HCT116 (cell line): ENCODE measurements around the gene AMDHD2.
"Not testable (repeated sequence)": the region's sequence is repeated elsewhere in the genome, so short reads cannot be mapped to it uniquely, and the experiment has no call there.

Source experiments
- CEBPB ChIP-seq: IDR thresholded peaks from 2 replicates; pipeline ENCODE4 v1.6.1; 2012; ENCODE audit warnings: low read depth
- ELF1 ChIP-seq: IDR thresholded peaks from 2 replicates; pipeline ENCODE4 v1.6.1; 2012; ENCODE audit warnings: low read depth, borderline replicate concordance
- EZH2 ChIP-seq: fragments of 200-600 bp; sonication (generic); IDR thresholded peaks from 2 replicates; pipeline ENCODE4 v1.6.1; 2017; ENCODE audit warnings: antibody characterized with exemption, mixed run types
- EZH2phosphoT487 ChIP-seq: fragments of 200-600 bp; IDR thresholded peaks from 2 replicates; pipeline ENCODE4 v1.6.1; 2018; ENCODE audit warnings: antibody characterized with exemption, borderline replicate concordance
- JUND ChIP-seq: IDR thresholded peaks from 2 replicates; pipeline ENCODE4 v1.6.1; 2012
- POLR2A ChIP-seq: IDR thresholded peaks from 2 replicates; pipeline ENCODE4 v1.7.0; 2011; ENCODE audit warnings: borderline replicate concordance; ENCODE audit not compliant: insufficient read depth, insufficient read length; ENCODE audit errors: extremely low read depth
- POLR2AphosphoS5 ChIP-seq: IDR thresholded peaks from 2 replicates; pipeline ENCODE4 v1.6.1; 2011; ENCODE audit warnings: mild to moderate bottlenecking, low read depth, low read length, moderate library complexity
- RAD21 ChIP-seq: IDR thresholded peaks from 2 replicates; pipeline ENCODE4 v1.6.1; 2012; ENCODE audit warnings: low read depth, mild to moderate bottlenecking
- SRF ChIP-seq: IDR thresholded peaks from 2 replicates; pipeline ENCODE4 v1.6.1; 2012; ENCODE audit warnings: low read depth
- YY1 ChIP-seq: IDR thresholded peaks from 2 replicates; pipeline ENCODE4 v1.6.1; 2011; ENCODE audit warnings: low read length, low read depth, moderate library complexity, mild to moderate bottlenecking; ENCODE audit not compliant: insufficient replicate concordance; ENCODE audit errors: extremely low read depth
- TF ChIP-seq, protein P1 (sequence below), 3 experiments: fragments of 200-600 bp in 1 of 3; sonication (generic) in 1 of 3; IDR thresholded peaks in 2 of 3; conservative IDR thresholded peaks in 1 of 3; 2 replicates each; pipeline ENCODE4 v1.5.1; 2012 to 2017; ENCODE audit warnings: low read depth in 2 of 3, low read length in 2 of 3, antibody characterized with exemption in 1 of 3, borderline replicate concordance in 1 of 3, control low read depth in 1 of 3, mild to moderate bottlenecking in 1 of 3, mixed read lengths in 1 of 3, mixed run types in 1 of 3, moderate library complexity in 1 of 3; ENCODE audit not compliant: insufficient read depth in 1 of 3
- TF ChIP-seq, protein P2 (sequence below): IDR thresholded peaks from 2 replicates; pipeline ENCODE4 v1.6.1; 2011; ENCODE audit warnings: mild to moderate bottlenecking, low read length, moderate library complexity; ENCODE audit not compliant: insufficient replicate concordance; ENCODE audit errors: extremely low read depth
- TF ChIP-seq, protein P3 (sequence below): IDR thresholded peaks from 2 replicates; pipeline ENCODE4 v1.6.1; 2012; ENCODE audit warnings: low read depth
- TF ChIP-seq, protein P4 (sequence below): IDR thresholded peaks from 2 replicates; pipeline ENCODE4 v1.6.1; 2012

DNA sequence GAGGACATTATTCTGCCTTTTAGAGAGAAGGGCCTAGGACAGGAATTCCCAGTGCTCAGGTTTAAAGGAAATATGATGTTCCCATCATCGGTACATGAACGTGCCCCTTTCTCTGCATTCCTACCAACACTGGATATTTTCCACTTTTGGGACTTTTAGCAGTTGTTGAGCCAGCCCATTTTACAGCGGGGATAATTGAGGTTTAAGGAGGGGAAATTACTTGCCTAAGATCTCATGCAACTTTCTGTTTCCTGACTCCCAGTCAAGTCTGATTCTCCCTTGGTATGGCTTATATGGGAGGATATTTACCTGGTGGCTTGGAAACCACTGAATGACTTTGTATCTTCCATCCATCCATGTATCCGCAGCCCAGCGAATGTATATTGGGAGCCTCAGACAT is 14.2 kb downstream of the AMDHD2 start:
- TF ChIP-seq, protein P1, sequence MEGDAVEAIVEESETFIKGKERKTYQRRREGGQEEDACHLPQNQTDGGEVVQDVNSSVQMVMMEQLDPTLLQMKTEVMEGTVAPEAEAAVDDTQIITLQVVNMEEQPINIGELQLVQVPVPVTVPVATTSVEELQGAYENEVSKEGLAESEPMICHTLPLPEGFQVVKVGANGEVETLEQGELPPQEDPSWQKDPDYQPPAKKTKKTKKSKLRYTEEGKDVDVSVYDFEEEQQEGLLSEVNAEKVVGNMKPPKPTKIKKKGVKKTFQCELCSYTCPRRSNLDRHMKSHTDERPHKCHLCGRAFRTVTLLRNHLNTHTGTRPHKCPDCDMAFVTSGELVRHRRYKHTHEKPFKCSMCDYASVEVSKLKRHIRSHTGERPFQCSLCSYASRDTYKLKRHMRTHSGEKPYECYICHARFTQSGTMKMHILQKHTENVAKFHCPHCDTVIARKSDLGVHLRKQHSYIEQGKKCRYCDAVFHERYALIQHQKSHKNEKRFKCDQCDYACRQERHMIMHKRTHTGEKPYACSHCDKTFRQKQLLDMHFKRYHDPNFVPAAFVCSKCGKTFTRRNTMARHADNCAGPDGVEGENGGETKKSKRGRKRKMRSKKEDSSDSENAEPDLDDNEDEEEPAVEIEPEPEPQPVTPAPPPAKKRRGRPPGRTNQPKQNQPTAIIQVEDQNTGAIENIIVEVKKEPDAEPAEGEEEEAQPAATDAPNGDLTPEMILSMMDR (IDR thresholded peaks at IDR 0.05 in 2 of 3, conservative IDR thresholded peaks at IDR 0.05 in 1 of 3; ENCODE audit: borderline replicate concordance in 1 of 3, insufficient read depth in 1 of 3, low read depth in 2 of 3, low read length in 2 of 3), result not testable (repeated sequence)
- not testable (repeated sequence) for TF ChIP-seq POLR2A, RAD21, CEBPB, YY1, EZH2, EZH2phosphoT487, JUND, SRF, POLR2AphosphoS5, ELF1
- TF ChIP-seq, protein P2, sequence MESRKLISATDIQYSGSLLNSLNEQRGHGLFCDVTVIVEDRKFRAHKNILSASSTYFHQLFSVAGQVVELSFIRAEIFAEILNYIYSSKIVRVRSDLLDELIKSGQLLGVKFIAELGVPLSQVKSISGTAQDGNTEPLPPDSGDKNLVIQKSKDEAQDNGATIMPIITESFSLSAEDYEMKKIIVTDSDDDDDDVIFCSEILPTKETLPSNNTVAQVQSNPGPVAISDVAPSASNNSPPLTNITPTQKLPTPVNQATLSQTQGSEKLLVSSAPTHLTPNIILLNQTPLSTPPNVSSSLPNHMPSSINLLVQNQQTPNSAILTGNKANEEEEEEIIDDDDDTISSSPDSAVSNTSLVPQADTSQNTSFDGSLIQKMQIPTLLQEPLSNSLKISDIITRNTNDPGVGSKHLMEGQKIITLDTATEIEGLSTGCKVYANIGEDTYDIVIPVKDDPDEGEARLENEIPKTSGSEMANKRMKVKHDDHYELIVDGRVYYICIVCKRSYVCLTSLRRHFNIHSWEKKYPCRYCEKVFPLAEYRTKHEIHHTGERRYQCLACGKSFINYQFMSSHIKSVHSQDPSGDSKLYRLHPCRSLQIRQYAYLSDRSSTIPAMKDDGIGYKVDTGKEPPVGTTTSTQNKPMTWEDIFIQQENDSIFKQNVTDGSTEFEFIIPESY, result not testable (repeated sequence)
- TF ChIP-seq, protein P3, sequence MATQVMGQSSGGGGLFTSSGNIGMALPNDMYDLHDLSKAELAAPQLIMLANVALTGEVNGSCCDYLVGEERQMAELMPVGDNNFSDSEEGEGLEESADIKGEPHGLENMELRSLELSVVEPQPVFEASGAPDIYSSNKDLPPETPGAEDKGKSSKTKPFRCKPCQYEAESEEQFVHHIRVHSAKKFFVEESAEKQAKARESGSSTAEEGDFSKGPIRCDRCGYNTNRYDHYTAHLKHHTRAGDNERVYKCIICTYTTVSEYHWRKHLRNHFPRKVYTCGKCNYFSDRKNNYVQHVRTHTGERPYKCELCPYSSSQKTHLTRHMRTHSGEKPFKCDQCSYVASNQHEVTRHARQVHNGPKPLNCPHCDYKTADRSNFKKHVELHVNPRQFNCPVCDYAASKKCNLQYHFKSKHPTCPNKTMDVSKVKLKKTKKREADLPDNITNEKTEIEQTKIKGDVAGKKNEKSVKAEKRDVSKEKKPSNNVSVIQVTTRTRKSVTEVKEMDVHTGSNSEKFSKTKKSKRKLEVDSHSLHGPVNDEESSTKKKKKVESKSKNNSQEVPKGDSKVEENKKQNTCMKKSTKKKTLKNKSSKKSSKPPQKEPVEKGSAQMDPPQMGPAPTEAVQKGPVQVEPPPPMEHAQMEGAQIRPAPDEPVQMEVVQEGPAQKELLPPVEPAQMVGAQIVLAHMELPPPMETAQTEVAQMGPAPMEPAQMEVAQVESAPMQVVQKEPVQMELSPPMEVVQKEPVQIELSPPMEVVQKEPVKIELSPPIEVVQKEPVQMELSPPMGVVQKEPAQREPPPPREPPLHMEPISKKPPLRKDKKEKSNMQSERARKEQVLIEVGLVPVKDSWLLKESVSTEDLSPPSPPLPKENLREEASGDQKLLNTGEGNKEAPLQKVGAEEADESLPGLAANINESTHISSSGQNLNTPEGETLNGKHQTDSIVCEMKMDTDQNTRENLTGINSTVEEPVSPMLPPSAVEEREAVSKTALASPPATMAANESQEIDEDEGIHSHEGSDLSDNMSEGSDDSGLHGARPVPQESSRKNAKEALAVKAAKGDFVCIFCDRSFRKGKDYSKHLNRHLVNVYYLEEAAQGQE, result not testable (repeated sequence)
- TF ChIP-seq, protein P4, sequence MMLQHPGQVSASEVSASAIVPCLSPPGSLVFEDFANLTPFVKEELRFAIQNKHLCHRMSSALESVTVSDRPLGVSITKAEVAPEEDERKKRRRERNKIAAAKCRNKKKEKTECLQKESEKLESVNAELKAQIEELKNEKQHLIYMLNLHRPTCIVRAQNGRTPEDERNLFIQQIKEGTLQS, result not testable (repeated sequence)
